NCI-H446 (cell line): Measurements from ENCODE around the gene RTEL1.
"Not testable (repeated sequence)": the region's sequence is repeated elsewhere in the genome, so short reads cannot be mapped to it uniquely, and the experiment has no call there.

Source experiments
- DNase-seq, 2 experiments: peaks; one replicate each; lab custom pipeline; 2025; lab: John Stamatoyannopoulos, UW

Gene RTEL1

GRCh38 chr20:63628246-63628975 lies 29.7 kb upstream of the RTEL1 start:
- DNase-seq, result peak; percentile 85 to 89

- DNase-seq, result not testable (repeated sequence)
These were observed 27.2 kb upstream of the RTEL1 start for GRCh38 chr20:63630956-63631355.

- DNase-seq, result not testable (repeated sequence)
These were observed 26.7 kb upstream of the RTEL1 start for GRCh38 chr20:63631426-63631825.

GRCh38 chr20:63633732-63634131 lies 24.4 kb upstream of the RTEL1 start:
- no peak for DNase-seq

- DNase-seq, result no peak
These were observed 22.5 kb upstream of the RTEL1 start for GRCh38 chr20:63635431-63636141.

GRCh38 chr20:63636752-63637628 lies 21.1 kb upstream of the RTEL1 start:
- peak in 1 of 2 experiments; percentile 45 for DNase-seq

- DNase-seq, result no peak
These were observed 18.8 kb upstream of the RTEL1 start for GRCh38 chr20:63639093-63639975.

- no peak for DNase-seq
These were observed 18.0 kb upstream of the RTEL1 start for GRCh38 chr20:63640086-63640485.

- DNase-seq, result not testable (repeated sequence)
These were observed 17.4 kb upstream of the RTEL1 start for GRCh38 chr20:63640686-63641085.

- no peak for DNase-seq
These were observed 16.8 kb upstream of the RTEL1 start for GRCh38 chr20:63641146-63641791.

- peak; percentile 18 to 44 for DNase-seq
These were observed 16.2 kb upstream of the RTEL1 start for GRCh38 chr20:63641792-63642523.

GRCh38 chr20:63642527-63643247 lies 15.4 kb upstream of the RTEL1 start:
- no peak for DNase-seq

GRCh38 chr20:63643499-63643898 lies 14.6 kb upstream of the RTEL1 start:
- no peak for DNase-seq

- DNase-seq, result no peak
These were observed 14.2 kb upstream of the RTEL1 start for GRCh38 chr20:63643946-63644345.

GRCh38 chr20:63645218-63645617 lies 12.9 kb upstream of the RTEL1 start:
- DNase-seq, result no peak

GRCh38 chr20:63648190-63648589 lies 9.9 kb upstream of the RTEL1 start:
- no peak for DNase-seq

GRCh38 chr20:63648895-63649589 lies 9.1 kb upstream of the RTEL1 start:
- DNase-seq, result no peak

- not testable (repeated sequence) for DNase-seq
These were observed 7.6 kb upstream of the RTEL1 start for GRCh38 chr20:63650486-63650885.

- DNase-seq, result no peak
These were observed 6.2 kb upstream of the RTEL1 start for GRCh38 chr20:63651942-63652191.
